Measurements from ENCODE around the gene AKR1C1.
"Not testable (repeated sequence)": the region's sequence is repeated elsewhere in the genome, so short reads cannot be mapped to it uniquely, and the experiment has no call there.

Gene AKR1C1

DNA sequence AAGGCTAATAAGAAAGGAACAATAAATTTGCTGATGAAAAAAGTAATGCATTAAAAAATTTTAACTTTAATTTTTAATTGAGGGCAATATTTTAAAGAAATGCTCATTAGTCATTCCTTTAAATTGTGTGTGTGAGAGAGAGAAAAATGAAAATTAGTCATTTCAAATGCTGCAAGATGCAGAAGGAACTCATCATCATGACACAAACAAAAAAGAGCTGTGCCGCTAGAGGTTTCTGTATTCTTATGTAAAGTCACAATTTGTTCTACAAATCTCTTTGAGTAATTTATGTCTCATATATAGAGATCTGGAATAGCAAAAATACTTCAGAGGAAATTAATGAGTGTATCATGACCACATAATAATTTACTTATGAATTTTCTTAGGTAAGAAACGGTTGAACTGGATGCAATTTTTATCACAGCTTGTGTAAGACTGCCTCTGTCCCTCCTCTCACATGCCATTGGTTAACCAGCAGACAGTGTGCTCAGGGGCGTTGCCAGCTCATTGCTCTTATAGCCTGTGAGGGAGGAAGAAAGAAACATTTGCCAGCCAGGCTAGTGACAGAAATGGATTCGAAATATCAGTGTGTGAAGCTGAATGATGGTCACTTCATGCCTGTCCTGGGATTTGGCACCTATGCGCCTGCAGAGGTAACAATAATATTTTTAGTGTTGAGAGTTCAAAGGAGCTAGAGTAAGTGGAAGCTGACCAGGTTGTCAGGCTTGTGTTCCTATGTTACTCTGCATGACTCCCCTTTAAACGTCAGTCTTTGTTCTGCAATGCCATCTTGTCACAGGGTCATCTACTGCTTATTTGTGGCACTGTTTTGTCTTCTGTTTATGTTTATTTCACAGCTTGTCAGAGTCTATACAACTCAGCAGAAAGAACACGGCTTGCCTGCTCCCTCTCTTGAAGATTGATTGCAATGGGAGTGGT, at the start of gene AKR1C1:
TSS of gene AKR1C1 (plus strand) at position 540 of the 939 bp plus-strand sequence. CDS start at position 570, 30 bp downstream.
- not testable (repeated sequence) for DNase-seq (ENCODE audit: low spot score)

DNA sequence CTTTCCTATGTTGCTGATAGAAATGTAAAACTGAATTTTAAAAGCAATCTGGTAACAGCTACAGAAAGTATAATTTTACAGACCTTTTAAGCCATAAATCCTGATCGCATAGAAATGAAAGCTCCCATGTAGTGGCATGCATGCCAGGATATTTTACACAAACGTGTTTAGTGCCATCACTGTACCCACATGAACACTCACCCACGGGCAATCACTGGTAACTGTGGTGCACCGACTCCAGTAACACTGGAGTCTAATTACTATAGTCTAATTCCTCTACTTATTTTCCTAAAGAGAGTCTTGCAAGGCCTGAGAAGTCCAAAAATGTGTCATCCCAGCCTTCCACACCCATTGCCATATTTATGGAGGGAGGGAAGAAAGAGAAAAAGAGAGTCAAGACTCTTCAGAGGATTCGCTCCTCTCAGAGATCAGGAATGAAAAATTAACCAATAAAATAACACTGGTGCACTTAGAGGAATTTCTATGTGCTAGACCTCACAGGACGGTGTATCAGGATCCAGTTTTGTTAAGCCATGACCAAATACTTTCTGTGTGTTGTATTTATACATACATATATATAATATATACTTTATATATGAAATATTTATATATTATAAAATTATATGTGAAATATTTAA, 48.9 kb upstream of the AKR1C1 start:
- no peak for DNase-seq (ENCODE audit: low spot score)

DNA sequence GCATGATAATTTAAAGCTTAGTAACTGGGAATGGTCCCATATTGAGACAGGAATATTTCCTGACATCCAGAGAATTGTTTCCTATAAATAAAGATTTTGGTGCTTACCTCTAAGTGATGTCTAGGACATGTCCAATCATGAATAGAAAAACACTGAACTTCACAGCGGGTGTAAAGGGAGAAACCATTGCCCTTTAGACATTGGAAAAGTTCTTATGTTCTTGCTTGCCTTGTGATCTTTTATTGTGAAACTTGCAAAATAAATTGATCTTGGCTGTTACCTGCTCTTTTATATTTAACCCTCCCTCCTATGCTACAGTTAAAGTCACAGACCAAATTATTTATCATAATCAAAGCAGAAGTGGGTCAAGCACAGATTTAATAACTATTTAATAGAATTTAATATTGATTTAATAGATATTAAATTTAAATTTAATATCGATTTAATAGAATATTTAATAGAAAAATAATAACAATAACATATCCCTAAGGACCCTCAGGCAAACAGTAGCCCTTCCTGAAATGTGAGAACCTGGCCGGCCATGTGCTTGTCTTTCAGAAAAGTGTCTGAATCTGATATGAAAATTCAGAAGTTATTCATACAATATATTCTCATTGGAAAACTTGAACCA, 47.0 kb upstream of the AKR1C1 start:
- DNase-seq (ENCODE audit: low spot score), result no peak

DNA sequence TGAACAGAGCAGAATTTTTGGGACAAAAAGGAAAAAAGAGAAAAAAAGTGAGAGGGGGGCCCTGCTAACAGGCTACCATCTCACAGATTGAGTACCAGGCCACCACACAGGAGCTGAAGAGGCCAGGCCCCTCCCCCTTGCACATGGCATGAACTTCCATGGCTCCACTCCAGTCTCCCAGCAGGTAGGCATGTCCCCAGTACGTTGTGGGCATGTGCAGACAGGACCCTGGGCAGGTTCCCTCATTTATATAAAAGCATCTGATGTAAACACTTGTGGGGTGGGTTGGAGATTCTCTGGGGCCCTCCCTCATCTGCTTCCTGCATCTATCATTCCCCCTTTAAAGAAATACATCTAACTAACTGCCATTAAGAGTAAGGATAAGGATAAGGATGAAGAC, 45.0 kb upstream of the AKR1C1 start:
- DNase-seq (ENCODE audit: low spot score), result no peak

DNA sequence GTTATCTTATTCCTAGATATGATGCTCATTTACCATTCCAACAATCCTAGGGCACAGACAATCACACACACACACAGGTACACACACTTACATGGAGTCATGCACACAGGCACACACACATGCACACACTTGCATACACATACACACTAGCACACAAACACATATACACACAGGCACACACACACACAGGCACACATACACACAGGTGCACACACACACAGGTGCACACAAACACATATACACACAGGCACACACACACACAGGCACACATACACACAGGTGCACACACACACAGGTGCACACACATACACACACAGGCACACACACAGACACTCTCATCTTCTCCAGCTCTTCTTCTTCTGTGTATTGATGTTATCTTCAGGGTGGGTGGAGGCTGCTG, 38.7 kb upstream of the AKR1C1 start:
- DNase-seq (ENCODE audit: low spot score), result not testable (repeated sequence)

DNA sequence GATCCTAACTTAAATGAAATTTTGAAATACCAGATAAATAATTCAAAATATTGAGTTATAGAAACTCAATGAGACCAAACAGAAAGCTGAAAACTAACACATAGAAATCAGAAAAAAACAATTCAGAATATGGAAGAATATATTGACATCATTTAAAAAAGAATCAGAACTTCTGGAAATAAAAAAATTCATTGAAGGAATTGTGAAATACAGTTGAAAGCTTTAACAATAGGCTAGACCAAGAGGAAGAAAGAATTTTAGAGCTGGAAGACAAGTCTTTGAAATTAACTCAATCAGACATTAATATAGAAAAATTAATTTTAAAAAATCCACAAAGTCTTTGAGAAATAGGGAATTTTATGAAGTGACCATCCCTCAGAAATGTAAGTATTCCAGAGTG, 36.8 kb upstream of the AKR1C1 start:
- no peak for DNase-seq (ENCODE audit: low spot score)

DNA sequence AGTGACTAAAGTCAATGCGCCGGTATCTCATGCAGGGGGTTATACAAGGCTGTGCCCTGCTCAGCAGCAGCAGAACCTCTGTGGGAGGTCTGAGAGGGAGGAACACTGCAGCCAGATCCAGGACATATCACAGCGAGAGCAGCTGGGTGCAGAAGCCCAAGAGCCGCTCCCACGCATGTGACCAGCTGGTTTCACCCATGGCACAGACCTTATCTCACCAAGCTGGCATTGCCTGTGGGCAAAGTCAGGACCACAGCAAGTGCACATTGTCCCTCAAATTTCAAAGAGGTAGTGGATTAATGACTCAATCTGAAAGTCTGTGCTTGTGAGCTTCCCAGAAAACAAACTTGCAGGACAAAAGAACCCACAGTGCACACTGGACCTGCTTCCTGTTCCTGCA, 31.6 kb upstream of the AKR1C1 start:
- DNase-seq (ENCODE audit: low spot score), result no peak

DNA sequence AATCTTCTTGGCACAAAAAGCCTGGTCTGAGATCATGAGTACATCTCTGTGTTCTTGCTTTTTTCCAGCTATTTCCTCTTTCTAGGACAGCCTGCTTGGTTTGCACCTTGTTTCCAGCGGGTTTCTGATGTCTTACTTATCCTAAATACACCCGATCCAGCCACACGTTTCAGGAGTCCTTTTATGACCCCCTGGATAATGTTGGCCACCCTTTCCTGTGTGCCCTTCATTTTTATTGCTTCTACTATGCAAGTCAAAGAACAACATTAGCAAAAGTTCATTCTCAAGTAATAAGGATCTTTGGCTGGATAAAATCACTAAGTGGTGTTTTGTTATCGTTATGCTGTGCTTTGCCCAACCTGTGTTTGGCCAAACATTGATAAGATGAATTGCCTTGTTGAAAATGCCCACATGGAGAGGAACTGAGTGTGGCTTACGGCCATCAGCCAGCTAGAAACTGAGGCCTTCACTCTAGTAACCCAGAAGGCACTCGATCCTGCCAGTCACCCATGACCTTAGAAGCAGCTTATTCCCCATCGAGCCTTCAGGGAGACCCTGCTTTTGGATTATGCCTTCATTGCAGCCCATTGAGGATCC, 28.7 kb upstream of the AKR1C1 start:
- DNase-seq (ENCODE audit: low spot score), result no peak

DNA sequence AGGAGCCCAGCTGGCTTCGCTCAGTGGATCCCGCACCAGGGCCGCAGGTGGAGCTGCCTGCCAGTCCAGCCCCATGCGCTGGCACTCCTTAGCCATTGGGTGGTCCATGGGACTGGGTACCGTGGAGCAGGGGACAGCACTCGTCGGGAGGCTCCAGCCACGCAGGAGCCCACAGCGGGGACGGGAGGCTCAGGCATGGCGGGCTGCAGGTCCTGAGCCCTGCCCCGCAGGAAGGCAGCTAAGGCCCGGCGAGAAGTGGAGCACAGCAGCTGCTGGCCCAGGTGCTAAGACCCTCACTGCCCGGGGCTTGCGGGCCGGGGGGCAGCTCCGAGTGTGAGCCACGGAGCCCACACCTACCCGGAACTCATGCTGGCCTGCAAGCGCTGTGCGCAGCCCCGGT, 25.9 kb upstream of the AKR1C1 start:
- DNase-seq (ENCODE audit: low spot score), result no peak

DNA sequence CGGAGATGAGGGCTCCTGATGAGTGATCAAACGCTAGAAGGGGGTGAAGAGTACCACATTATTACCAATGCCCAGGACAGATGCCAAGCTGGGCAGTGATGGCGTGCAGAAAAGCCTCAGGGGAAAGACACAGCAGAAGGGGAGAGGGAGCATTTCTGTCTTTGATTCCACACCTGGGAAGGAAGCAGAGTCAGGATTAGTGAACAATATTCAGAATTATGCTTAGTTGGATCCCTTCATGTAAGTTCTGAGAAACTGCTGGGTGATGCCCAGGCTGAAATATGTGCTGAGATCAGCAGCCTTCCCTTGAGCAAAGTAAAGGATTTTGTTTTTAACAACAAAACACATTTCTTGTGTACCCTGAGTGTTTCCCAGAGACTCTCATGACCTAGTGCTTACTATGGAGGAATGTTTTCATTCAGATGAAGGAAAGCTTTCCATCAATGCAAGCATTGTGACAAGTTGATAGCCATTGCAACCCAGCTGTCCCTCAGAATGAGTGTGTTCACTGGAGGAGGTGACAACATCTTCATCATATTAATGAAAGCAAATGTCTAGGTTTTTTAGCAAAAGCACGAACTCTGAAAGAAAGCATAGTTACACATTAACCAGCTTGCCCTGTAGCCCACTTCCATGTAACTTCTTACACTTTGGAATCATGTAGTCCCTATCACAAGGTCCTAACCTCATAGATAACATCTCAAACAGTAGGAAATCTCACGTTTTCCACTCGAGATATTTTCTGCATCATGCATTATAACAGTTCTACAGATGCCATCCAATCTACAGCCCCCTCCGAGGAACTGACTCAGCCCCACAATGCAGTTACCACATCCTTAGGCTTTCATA, 23.8 kb upstream of the AKR1C1 start:
- DNase-seq (ENCODE audit: low spot score), result peak; percentile 59

DNA sequence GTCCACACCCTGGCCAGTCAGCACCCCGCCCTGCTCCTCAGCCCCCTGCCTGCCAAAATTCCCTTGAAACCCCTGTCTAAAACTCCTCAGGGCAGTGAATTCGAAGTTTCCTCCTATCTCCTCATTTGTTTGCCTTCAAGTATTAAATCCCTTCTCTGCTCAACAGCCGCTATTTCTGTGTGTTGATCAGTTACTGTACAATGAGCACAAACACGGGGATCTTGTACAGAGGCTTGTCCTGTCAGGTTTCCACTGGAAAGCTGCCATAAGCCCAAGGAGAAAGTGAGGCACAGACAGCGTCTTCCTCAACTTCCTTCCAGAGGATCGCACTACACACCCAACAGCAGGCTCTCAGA, 23.2 kb upstream of the AKR1C1 start:
- DNase-seq (ENCODE audit: low spot score), result not testable (repeated sequence)

DNA sequence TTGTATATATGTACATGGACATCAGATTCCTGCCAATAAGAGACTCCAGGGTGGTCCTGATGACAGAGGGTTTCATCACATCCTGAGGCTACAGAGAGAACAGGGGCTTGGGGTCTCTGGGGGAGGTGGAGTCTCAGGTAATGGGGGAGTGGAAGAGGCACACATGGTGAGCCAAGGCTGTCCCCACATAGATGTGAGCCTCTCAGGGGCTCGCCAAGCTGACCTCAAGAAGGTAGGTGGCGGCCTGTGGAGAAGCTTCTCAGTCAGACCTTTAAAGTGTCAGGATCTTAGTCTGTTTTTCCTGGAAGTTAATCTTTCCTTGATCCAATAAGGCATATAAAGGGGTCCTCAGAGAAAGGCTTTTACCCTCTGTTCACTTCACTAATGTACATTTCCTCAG, 22.3 kb upstream of the AKR1C1 start:
- not testable (repeated sequence) for DNase-seq (ENCODE audit: low spot score)

DNA sequence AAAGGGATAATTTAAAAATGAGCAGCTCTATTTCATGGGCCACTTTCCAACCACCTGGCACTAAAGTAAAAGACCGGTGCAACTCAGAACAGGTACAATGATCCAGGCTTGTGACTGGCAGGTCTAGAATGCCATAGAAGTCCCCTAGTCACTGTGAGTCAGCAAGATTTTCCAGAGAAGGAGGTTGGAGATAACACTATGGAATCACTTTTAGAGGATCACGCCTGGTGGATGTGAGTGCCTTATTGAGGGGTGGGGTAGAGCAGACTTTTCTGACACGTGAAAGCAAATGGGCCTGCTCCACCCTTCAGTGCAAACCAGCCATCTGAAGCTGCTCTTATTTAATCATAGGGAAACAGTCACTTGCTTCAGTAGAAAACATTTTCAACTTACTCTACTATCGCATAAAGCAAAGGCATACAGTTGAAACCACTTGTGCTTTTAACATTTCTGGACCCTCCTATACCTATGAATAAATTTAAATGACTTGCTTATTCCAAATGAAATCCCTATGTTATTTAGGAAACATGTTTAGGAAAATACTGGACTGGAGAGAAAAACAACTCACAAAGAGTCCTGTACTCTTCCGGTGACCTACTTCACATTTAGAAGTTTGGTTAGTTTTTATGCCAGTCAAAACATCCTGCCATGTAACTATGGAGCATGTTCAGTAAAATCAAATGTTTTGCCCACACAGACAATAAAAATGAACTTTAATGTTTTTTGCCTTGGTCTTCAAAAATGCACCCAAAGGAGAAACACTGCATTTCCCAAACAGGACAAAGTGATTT, 21.5 kb upstream of the AKR1C1 start:
- DNase-seq (ENCODE audit: low spot score), result no peak

DNA sequence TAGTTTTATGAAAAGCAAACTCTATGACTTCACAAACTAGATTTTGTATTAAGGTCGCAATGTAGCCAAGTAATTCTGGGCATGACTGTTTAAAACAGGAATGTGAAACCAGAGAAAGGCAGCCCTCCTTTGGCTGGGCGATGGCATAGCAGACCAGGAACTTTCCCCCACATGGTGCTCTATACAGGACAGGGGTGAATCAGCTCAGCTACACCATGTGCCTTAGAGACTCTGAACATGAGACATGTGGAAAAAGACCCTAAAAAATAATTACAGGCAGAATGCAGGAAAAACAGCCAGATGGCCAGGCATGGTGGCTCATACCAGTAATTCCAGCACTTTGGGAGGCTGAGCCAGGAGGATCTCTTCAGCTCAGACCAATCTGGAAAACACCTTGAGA, 20.3 kb upstream of the AKR1C1 start:
- DNase-seq (ENCODE audit: low spot score), result not testable (repeated sequence)

DNA sequence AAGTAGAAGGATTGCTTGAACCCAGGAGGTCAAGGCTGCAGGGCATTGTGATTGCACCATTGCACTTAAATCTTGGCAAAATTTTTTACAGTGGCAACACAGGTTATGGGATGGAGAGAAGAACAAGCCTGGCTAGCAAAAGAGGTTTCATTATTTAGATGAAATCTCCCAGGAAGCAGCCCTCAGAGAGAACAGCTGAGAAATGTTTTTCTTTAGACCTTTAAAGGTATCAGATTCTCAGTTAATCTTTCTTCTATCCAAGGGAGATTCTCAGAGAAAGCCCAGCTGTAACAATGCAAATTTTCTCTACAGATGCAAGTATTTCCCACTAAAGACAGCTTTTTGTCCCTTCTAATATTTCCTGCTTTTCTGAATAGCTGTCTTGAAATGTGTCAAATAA, 19.8 kb upstream of the AKR1C1 start:
- not testable (repeated sequence) for DNase-seq (ENCODE audit: low spot score)

DNA sequence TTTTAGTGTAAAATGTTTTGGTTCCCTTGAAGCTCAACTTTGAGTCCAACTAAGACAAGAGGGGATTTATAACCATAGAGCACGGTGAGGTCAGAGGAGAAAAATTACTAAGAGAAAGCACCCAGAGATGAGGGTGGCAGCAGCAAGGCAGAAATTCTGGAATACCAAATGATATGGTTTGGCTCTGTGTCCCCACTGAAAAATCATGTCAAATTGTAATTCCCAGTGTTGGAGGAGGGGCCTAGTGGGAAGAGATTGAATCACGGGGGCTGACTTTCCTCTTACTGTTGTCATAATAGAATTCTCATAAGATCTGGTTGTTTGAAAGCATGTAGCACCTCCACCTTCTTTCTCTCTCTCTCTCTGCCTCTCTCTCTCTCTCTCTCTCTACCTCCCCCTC, 19.4 kb upstream of the AKR1C1 start:
- no peak for DNase-seq (ENCODE audit: low spot score)

DNA sequence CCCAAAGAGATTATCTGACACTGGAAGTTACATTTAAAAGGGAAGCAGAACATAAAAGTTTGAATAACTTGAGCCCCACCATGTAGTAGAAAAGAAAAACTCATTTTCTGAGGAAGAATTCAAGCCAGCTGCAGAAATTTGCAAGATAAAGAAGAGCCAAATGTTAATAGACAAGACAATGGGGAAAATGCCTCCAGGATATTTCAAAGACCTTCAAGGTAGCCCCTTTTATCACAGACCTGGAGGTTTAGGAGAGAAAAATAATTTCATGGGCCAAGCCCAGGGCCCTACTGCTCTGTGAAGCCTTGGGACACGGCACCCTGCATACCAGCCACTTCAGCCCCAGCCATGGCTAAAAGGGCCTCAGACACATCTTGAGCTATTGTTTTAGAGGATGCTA, 18.4 kb upstream of the AKR1C1 start:
- DNase-seq (ENCODE audit: low spot score), result no peak

DNA sequence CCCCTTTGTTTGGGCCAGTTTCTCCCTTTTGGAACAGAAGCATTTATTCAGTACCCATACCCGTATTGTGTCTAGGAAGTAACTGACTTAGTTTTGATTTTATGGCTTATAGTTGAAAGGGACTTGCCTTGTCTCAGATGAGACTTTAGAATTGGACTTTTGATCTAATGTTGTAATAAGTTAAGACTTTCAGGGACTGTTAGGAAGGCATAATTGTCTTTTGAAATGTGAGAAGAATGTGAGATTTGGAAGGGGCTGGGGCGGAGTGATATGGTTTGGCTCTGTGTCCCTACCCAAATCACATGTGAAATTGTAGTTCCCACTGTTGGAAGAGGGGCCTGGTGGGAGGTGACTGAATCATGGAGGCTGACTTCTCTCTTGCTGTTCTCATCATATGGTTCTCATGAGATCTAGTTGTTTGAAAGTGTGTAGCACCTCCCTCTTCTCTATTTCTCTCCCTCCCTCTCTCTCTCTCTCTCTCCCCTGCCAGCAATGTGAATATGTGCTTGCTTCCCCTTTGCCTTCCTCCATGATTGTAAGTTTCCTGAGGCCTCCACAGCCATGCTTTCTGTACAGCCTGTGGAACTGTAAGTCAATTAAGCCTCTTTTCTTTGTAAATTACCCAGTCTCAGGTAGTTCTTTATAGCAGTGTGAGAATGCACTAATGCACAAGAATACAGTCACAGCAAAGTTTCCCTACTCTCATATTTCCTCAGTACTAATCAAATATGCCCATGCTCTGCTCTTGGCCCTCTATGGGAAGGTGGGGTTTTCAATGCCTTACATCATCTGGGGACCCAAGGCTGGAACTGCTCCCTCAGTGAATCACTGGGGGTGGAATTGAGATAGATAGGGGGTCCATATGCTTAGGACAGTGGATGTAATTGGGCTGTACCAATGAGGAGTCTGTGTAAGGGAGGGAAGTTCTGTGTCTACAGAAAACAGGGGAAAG, 17.2 kb upstream of the AKR1C1 start:
- no peak for DNase-seq (ENCODE audit: low spot score)

DNA sequence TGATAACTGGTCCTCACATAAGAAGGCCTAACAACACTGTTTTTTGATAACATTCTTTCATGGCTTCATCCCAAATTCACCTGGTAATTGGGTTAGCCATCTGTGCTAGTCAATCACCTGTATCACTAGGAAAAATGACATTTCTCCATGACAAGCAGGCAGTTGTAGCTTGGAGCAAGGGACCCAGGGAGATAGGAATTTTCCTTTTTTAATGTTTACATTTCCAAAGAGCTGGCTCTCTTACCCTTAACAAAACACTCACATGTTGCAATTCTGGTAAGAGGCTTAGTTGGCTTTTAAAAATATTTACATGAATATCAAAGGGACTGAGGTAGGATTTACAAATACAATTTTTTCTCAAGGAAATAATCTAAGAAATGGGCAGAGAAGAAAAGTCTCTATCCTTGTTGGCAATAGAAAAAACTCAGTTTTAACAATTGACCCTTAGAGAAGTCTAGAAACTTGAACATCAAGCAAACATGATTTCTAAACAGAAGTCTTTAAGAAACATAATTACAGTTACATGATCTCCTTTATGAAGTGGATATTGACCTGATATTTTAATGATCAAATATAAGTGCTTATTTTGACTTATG, 16.1 kb upstream of the AKR1C1 start:
- peak; percentile 34 for DNase-seq (ENCODE audit: low spot score)
